Endothelial cell of hepatic sinusoid (primary cell): Measurements from ENCODE around the gene SAPCD1.

ENCODE experiments used
- in situ Hi-C: cut with HindIII; loops from 2 replicates; pipeline ENCODE4 v1.10.0; 2017; ENCODE audit warnings: low sequenced_read_pairs

Gene SAPCD1

DNA sequence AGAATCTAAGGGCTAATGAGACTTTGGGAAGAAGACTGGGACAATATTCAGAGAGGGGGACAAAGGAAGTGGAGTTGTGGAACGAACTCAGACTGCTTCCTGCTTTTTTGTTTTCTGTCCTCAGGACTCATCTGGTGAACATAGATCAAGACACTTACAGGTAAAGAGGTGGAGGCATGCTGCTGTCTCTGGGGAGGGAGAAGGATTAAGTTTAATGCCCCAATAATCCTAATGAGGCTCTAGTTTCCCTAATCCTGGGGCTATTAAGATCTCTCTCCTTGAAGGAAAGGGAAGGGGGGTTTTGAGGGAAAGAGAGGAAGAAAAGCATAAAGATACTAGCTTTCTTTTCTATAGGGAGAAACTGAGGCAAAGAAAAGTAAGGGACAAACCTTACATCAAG is 18.0 kb upstream of the SAPCD1 start:
- in situ Hi-C loops: loop anchor here (5.0 kb wide), 2 partner anchors 38 to 93 kb away; no protein-coding TSS in a partner anchor

DNA sequence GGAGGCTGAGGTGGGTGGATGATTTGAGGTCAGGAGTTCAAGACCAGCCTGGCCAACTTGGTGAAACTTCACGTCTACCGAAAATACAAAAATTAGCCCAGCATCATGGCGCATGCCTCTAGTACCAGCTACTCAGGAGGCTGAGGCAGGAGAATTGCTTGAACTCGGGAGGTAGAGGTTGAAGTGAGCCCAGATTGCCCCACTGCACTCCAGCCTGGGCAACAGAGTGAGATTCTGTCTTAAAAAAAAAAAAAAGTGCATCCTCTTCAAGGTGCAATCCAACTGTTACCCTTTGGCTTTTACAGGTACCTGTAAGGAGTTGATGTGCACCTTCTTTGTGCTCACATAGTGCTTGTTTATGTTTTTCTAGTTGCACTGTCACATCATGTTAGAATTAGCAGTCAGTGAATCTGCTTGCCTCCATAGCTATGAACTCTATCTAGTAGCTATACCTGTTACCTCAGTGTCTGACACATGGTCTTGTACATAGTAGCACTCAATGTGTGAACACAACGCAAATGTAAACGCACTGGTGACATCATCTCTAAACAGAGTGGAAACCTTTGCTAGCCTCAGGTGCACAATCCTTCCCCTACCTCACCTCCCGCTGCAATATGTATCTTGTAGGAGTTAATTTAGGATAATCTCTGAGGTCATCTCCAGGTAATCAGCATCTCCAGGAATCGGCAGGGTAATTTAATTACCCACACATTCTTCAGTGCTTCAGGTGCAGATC is 13.0 kb upstream of the SAPCD1 start:
- in situ Hi-C loops: no loop called here

DNA sequence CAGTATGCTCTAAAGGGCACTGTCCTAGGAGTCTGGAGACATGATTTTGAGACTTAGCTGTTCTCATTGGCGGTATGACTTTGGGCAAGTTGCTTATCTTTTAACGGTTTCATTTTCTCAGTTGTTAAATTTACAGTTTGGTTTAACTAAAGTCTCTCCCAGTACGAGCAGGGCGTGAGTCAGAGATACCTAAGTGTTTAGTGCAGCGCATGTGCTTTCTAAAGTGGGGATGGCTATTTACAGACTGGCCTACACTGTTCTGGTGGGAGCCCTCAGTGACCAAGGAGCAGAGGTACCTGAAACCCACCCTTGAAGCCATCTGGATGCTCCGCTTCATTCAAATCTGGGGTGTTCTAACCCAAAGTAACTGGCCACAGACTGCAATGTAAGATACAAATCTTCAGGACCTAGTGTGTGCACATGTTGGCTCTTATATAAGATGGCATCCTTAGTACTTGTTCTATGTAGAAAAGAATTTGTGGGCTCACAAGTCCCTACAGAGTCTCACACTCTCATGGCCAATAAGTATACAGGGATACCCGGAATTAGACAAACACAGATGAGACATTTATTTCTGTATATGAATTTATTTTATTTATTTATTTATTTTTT is 11.9 kb upstream of the SAPCD1 start:
- in situ Hi-C loops: no loop called here

DNA sequence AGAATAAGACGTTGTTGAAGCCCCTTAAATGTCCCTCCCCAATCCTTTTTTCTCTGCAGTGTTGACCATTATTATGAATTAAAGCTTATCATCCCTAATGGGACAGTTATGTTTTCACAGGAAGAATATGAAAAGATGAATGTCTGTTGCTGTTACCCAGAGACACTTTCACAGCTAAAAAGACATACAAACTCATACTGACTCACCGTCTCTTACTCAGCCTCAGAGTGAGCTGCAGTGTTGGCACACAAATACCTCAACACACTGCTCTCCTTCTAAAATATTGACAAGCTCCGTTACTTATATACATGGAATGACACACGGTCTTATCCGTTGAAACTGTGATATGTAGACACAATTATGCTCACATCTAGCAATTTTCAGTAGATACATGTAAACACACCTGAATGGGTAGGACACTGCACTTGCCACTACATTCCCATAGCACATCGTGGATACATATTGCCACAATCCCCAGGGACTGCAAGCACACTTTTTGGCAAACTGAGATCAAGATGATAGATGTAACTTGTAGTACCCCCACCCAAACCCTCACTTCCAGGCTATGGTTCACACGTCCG is 9.6 kb upstream of the SAPCD1 start:
- in situ Hi-C loops: no loop called here

DNA sequence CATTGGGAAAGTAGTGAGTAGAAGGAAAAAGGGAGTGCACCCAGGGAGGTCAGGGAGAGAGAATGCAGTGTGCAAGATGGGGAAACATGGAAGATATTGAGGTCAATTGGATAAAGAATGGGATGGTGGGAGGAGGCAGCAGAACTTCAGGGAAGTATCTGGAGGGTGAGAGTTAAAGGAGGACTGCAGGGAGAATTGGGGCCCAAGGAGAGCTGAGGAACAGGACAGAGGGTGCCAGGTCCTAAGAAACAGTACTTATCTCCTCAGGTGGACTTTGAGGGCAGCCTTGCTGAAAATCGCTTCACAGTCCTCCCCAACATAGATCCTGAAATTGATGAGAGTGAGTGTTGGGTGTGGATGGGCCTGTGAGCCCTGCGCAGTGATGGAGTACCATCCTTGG is 4.2 kb upstream of the SAPCD1 start:
- in situ Hi-C loops: no loop called here

DNA sequence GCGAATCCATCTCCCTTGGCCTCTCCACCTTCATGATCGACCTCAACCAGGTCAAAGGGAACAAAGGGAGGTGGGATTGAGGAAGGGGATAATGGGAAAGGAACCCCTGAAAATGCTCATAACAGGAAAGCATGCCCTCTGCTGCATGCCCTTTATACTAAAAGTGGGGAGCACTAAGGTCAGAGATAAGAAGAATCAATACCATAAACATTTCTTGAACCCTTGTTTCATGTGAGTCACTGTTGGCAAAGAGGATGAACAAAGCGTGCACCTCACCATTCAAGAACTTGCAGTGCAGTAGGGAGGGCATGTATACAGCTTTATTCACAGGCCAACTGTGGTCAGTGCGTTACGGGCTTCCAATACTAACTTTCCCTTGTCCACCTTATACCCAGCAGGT is 1.7 kb upstream of the SAPCD1 start:
- in situ Hi-C loops: no loop called here

DNA sequence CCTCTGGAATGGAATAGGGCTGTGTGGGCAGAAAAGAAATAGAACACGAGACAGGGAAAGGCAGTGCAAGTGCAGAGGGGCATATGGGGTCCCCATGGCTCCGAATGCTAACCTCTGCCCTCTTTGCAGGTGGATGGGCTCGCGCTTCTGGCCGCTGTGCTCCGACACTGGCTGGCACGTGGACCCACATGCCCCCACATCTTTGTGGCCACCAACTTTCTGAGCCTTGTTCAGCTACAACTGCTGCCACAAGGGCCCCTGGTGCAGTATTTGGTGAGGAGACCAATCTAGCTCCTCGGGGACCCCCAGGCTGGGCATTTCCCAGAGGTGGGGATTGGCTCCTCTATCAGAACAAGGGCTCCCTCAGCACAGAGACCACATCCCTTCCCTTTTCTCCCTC is 1.1 kb upstream of the SAPCD1 start:
- in situ Hi-C loops: no loop called here

GRCh38 chr6:31762878-31763618 is 592 bp downstream of the SAPCD1 start:
- in situ Hi-C loops: no loop called here

- in situ Hi-C loops: no loop called here
These were observed 1.1 kb downstream of the SAPCD1 start for GRCh38 chr6:31763619-31763940.

- in situ Hi-C loops: no loop called here
These were observed 1.7 kb downstream of the SAPCD1 start for GRCh38 chr6:31764198-31764597.

GRCh38 chr6:31765559-31765909 is 3.1 kb downstream of the SAPCD1 start:
- in situ Hi-C loops: no loop called here

GRCh38 chr6:31765910-31766794 is 3.7 kb downstream of the SAPCD1 start:
- in situ Hi-C loops: no loop called here

GRCh38 chr6:31767096-31767645 is 4.7 kb downstream of the SAPCD1 start:
- in situ Hi-C loops: no loop called here

DNA sequence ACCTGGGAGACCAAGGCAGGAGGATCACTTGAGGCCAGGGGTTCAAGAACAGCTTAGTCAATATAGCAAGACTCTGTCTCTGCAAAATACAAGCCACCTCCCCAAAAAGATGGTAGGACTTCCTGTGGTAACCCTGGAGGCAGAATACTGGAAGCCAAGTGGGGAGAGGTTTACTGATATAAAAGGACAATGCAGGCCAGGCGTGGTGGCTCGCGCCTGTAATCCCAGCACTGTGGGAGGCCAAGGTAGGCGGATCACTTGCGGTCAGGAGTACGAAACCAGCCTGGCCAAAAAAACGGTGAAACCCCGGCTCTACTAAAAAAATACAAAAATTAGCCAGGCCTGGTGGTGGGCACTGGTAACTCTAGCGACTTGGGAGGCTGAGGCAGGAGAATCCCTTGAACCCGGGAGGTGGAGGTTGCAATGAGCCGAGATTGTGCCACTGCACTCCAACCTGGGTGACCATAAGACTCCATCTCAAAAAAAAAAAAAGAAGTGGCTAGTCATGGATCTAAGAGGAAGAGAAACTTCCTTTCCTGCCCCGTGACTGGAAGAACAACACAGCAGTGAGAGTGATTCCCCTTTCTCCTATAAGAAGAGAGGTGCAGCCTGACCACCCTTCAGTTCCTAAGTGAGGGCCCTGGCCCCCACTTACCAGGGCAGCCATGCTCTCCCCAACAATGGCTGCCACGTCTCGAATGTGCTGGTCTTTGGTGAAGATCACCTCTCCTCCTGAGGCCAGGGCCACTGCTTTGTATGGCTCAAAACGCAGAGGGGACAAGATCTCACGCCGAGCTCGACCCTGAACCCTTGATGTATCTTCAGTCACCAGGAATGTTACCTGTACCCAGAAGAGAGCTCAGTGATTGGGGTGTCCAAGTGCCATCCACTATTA is 6.2 kb downstream of the SAPCD1 start:
- in situ Hi-C loops: no loop called here

DNA sequence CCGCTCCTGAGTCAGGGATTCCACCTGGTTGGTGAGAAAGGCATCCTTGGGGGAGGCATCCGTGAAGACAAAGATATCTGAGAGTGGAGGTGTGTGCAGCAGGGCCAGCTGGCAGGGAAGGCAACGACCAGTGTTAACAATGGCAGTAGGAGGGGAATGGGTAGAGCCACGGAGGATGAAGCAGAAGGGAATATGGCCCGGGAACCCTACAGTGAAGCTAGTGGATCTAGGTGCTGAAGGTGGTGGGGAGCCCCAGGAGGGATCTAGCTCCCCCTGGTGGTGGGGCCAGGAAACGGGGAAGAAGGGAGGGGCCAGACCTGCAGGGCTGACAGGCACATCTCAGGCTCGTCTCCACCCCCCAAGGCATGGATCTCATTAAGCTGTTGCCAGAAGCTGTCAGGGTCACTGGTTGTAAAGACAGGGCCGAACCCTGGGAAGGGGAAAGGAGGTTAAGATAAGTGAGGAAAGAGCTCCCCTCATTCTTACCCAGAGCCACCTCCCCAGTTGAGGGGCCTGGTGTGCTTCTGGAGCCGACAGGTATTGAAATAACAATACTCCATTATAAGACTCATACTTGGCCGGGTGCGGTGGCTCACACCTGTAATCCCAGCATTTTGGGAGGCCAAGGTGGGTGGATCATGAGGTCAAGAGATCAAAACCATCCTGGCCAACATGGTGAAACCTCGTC is 7.4 kb downstream of the SAPCD1 start:
- in situ Hi-C loops: loop anchor here (5.0 kb wide), 1 partner anchor 37 kb away; the partner anchor contains the start of gene LSM2

DNA sequence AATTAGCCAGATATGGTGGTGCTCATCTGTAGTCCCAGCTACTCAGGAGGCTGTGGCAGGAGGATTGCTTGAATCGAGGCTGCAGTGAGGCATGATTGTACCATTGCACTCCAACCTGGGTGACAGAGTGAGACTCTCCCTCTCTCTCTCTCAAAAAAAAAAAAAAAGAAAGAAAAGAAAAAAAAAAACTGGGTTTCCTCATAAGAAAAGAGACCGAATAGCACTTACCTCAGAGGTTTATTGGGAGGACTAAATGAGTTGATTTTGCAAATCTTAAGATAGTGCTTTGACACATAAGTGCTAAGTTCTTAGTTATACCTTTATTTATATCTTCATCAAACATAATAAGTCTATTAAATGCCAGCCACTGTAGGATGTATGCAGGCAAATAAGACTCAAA is 8.4 kb downstream of the SAPCD1 start:
- in situ Hi-C loops: loop anchor here (5.0 kb wide), 1 partner anchor 36 kb away; the partner anchor contains the start of gene LSM2

GRCh38 chr6:31771992-31772358 is 9.5 kb downstream of the SAPCD1 start:
- in situ Hi-C loops: loop anchor here (5.0 kb wide), 1 partner anchor 35 kb away; the partner anchor contains the start of gene LSM2

GRCh38 chr6:31775184-31775583 is 12.7 kb downstream of the SAPCD1 start:
- in situ Hi-C loops: no loop called here
